ENCODE data around the gene SLC22A1. TPM values are rescaled to one million over a fixed set of nuclear protein-coding genes. Genes with fewer than 3 reads are reported as not detected.

Gene SLC22A1
- total and polyA plus RNA-seq, 2 of the 13 experiments (the other 11 are each of a cell fraction or from before 2014, with no cell fraction given), result 0.80 to 0.87 TPM

GRCh38 chr6:160137130-160137988 lies 15.7 kb downstream of the SLC22A1 start (continued):
- TF ChIP-seq, protein P1, sequence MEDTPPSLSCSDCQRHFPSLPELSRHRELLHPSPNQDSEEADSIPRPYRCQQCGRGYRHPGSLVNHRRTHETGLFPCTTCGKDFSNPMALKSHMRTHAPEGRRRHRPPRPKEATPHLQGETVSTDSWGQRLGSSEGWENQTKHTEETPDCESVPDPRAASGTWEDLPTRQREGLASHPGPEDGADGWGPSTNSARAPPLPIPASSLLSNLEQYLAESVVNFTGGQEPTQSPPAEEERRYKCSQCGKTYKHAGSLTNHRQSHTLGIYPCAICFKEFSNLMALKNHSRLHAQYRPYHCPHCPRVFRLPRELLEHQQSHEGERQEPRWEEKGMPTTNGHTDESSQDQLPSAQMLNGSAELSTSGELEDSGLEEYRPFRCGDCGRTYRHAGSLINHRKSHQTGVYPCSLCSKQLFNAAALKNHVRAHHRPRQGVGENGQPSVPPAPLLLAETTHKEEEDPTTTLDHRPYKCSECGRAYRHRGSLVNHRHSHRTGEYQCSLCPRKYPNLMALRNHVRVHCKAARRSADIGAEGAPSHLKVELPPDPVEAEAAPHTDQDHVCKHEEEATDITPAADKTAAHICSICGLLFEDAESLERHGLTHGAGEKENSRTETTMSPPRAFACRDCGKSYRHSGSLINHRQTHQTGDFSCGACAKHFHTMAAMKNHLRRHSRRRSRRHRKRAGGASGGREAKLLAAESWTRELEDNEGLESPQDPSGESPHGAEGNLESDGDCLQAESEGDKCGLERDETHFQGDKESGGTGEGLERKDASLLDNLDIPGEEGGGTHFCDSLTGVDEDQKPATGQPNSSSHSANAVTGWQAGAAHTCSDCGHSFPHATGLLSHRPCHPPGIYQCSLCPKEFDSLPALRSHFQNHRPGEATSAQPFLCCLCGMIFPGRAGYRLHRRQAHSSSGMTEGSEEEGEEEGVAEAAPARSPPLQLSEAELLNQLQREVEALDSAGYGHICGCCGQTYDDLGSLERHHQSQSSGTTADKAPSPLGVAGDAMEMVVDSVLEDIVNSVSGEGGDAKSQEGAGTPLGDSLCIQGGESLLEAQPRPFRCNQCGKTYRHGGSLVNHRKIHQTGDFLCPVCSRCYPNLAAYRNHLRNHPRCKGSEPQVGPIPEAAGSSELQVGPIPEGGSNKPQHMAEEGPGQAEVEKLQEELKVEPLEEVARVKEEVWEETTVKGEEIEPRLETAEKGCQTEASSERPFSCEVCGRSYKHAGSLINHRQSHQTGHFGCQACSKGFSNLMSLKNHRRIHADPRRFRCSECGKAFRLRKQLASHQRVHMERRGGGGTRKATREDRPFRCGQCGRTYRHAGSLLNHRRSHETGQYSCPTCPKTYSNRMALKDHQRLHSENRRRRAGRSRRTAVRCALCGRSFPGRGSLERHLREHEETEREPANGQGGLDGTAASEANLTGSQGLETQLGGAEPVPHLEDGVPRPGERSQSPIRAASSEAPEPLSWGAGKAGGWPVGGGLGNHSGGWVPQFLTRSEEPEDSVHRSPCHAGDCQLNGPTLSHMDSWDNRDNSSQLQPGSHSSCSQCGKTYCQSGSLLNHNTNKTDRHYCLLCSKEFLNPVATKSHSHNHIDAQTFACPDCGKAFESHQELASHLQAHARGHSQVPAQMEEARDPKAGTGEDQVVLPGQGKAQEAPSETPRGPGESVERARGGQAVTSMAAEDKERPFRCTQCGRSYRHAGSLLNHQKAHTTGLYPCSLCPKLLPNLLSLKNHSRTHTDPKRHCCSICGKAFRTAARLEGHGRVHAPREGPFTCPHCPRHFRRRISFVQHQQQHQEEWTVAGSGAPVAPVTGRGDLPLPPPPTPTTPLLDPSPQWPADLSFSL (CRISPR knock-in tag; IDR thresholded peaks at IDR 0.05), result no peak
- TF ChIP-seq TCF7L2 (IDR thresholded peaks at IDR 0.05; ENCODE audit: low read depth, low read length) (no peak), ZBTB25 (CRISPR knock-in tag; IDR thresholded peaks at IDR 0.05) (peak; percentile 65), ZC3H13 (CRISPR knock-in tag; IDR thresholded peaks at IDR 0.05) (peak; percentile 72; the same call in 1 of the 2 replicates), ARID4A (CRISPR knock-in tag; IDR thresholded peaks at IDR 0.05; ENCODE audit: borderline replicate concordance) (peak; percentile 72; the same call in 1 of the 2 replicates)
- TF ChIP-seq, protein P2, sequence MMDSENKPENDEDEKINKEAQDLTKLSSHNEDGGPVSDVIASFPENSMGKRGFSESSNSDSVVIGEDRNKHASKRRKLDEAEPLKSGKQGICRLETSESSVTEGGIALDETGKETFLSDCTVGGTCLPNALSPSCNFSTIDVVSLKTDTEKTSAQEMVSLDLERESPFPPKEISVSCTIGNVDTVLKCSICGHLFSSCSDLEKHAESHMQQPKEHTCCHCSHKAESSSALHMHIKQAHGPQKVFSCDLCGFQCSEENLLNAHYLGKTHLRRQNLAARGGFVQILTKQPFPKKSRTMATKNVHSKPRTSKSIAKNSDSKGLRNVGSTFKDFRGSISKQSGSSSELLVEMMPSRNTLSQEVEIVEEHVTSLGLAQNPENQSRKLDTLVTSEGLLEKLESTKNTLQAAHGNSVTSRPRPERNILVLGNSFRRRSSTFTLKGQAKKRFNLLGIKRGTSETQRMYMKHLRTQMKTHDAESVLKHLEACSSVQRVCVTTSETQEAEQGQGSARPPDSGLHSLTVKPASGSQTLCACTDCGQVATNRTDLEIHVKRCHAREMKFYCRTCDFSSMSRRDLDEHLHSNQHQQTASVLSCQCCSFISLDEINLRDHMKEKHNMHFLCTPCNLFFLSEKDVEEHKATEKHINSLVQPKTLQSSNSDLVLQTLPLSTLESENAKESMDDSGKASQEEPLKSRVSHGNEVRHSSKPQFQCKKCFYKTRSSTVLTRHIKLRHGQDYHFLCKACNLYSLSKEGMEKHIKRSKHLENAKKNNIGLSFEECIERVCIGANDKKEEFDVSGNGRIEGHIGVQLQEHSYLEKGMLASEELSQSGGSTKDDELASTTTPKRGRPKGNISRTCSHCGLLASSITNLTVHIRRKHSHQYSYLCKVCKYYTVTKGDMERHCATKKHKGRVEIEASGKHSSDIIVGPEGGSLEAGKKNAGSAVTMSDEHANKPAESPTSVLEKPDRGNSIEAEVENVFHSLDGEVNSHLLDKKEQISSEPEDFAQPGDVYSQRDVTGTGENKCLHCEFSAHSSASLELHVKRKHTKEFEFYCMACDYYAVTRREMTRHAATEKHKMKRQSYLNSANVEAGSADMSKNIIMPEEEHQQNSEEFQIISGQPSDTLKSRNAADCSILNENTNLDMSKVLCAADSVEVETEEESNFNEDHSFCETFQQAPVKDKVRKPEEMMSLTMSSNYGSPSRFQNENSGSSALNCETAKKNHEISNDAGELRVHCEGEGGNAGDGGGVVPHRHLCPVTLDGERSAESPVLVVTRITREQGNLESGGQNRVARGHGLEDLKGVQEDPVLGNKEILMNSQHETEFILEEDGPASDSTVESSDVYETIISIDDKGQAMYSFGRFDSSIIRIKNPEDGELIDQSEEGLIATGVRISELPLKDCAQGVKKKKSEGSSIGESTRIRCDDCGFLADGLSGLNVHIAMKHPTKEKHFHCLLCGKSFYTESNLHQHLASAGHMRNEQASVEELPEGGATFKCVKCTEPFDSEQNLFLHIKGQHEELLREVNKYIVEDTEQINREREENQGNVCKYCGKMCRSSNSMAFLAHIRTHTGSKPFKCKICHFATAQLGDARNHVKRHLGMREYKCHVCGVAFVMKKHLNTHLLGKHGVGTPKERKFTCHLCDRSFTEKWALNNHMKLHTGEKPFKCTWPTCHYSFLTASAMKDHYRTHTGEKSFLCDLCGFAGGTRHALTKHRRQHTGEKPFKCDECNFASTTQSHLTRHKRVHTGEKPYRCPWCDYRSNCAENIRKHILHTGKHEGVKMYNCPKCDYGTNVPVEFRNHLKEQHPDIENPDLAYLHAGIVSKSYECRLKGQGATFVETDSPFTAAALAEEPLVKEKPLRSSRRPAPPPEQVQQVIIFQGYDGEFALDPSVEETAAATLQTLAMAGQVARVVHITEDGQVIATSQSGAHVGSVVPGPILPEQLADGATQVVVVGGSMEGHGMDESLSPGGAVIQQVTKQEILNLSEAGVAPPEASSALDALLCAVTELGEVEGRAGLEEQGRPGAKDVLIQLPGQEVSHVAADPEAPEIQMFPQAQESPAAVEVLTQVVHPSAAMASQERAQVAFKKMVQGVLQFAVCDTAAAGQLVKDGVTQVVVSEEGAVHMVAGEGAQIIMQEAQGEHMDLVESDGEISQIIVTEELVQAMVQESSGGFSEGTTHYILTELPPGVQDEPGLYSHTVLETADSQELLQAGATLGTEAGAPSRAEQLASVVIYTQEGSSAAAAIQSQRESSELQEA (CRISPR knock-in tag; IDR thresholded peaks at IDR 0.05; ENCODE audit: not compliant biosample characterization), result no peak

Measured in HepG2 (cell line).